ENCODE results near the gene CD7. TPM values are rescaled to one million over a fixed set of nuclear protein-coding genes. Genes with fewer than 3 reads are reported as not detected.
A peak's percentile ranks its signal among the peaks of the same experiment; 100 is the strongest.

CD7 gene
- total RNA-seq, 3 donors from 2014 or later: 10.0 to 12.8 (median 12.3) TPM

DNA sequence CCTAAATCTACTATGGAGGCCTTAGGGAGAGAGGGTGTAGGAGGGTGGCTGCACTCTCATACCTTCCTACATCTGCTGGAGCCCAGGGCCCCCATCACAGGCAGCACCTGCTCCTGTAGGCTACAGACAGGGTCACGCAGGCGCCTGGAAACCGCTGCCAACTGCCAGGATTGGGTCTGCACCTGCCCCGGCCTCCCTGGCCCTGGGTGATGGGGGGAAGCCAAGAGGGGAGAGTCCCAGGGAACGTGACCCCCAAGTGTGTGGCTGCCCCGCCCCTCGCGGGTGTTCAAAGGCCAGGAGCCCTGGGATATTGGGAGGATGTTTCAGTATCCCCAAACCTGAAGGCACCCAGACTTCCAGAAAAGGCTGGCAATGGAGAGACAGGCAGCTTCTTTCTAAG, 36.1 kb upstream of the CD7 start:
- Histone ChIP-seq H3K4me1 (ENCODE audit: low read depth) (peaks cover 3% of the 10 kb centered on the region), H3K4me3 (no peak overlapping the region), H3K36me3 (ENCODE audit: low read depth) (no peaks in the 10 kb centered on the region), H3K9me3 (no peaks in the 10 kb centered on the region)
- DNase-seq (peak in 1 of 3 donors; percentile 49), ATAC-seq (no peak)
- intact Hi-C loops (cut with DNase I, micrococcal nuclease): loop anchor here in 1 of 2 donors (10.0 kb wide), 1 partner anchor 61 kb away; the partner anchor contains the start of genes HEXD and OGFOD3
- TF ChIP-seq, protein P1, sequence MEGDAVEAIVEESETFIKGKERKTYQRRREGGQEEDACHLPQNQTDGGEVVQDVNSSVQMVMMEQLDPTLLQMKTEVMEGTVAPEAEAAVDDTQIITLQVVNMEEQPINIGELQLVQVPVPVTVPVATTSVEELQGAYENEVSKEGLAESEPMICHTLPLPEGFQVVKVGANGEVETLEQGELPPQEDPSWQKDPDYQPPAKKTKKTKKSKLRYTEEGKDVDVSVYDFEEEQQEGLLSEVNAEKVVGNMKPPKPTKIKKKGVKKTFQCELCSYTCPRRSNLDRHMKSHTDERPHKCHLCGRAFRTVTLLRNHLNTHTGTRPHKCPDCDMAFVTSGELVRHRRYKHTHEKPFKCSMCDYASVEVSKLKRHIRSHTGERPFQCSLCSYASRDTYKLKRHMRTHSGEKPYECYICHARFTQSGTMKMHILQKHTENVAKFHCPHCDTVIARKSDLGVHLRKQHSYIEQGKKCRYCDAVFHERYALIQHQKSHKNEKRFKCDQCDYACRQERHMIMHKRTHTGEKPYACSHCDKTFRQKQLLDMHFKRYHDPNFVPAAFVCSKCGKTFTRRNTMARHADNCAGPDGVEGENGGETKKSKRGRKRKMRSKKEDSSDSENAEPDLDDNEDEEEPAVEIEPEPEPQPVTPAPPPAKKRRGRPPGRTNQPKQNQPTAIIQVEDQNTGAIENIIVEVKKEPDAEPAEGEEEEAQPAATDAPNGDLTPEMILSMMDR (IDR thresholded peaks at IDR 0.05): no peak

DNA sequence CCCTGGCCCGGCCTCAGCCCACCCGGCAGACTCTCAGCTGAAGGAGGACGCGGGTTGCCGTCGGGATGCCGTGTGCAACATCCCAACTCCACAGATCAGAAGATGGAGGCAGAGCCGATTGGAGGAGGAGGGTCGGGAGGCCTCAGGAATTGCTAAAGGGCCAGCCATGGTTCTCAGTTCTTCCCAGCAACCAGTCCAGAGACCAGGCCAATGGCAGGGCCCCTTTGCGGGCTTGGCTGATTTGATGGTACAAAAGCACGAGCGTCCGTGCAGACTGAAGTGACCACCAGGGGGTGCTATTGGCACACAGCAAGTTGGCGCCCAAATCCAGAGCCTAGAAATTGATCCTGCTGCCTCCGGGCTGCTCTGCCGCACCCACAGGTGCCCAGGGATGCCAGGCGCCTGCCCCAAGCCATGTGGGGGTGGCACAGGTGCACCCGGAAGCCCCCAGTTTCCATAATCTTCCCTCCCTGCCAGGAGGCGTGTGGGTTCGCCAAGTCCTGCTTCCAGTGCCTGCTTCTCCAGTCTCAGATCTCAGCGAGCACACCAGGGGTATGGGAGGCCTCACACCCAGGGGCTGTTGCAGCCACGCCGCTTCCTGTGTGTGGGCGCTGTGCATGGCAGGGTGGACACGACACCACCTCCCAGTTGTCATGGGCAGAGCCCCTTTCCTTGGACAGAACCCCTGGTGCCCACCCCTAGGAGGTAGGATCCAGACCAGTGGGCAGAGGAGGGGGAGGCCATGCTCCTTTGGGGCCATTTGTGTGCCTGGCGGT, 34.5 kb upstream of the CD7 start:
- no peak overlapping the region for H3K4me3 ChIP-seq
- H3K9me3 ChIP-seq: no peaks in the 10 kb centered on the region
- peak; percentile 76 to 95 (median 83) for DNase-seq
- intact Hi-C loops (cut with DNase I, micrococcal nuclease): loop anchor here in 1 of 2 donors (10.0 kb wide), 1 partner anchor 63 kb away; the partner anchor contains the start of genes HEXD and OGFOD3
- peak; percentile 93 for ATAC-seq
- TF ChIP-seq, protein P1 (IDR thresholded peaks at IDR 0.05): peak; percentile 91
- no peaks in the 10 kb centered on the region for H3K36me3 ChIP-seq (ENCODE audit: low read depth)
- H3K4me1 ChIP-seq (ENCODE audit: low read depth): peaks cover 3% of the 10 kb centered on the region

DNA sequence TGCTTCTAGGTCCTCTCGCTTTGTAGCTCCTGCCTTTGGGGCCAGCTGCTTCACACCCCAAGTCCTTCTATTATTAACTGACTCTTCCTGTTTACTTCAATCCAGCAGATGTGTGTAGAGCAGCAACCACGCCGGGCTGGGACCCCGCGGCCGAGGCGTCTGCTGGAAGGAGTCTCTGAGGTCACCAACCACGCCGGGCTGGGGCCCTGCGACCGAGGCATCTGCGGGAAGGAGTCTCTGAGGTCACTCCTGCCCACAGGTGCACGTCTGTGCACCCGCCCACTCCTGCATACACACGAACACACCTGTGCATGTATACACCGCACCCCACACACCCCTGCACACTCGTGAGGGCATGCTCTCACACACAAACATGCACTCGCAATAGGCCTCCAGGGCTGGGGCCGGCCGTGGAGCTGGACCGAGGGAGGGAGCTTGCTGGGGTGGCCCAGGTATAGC, 33.9 kb upstream of the CD7 start:
- intact Hi-C loops (cut with DNase I, micrococcal nuclease): loop anchor here in 1 of 2 donors (10.0 kb wide), 1 partner anchor 64 kb away; the partner anchor contains the start of genes HEXD and OGFOD3
- no peaks in the 10 kb centered on the region for H3K36me3 ChIP-seq (ENCODE audit: low read depth)
- TF ChIP-seq, protein P1 (IDR thresholded peaks at IDR 0.05): no peak
- ATAC-seq (peak; percentile 7), DNase-seq (peak in 1 of 3 donors; percentile 59)
- H3K4me3 ChIP-seq: no peak overlapping the region
- no peaks in the 10 kb centered on the region for H3K9me3 ChIP-seq
- H3K4me1 ChIP-seq (ENCODE audit: low read depth): no peaks in the 10 kb centered on the region

DNA sequence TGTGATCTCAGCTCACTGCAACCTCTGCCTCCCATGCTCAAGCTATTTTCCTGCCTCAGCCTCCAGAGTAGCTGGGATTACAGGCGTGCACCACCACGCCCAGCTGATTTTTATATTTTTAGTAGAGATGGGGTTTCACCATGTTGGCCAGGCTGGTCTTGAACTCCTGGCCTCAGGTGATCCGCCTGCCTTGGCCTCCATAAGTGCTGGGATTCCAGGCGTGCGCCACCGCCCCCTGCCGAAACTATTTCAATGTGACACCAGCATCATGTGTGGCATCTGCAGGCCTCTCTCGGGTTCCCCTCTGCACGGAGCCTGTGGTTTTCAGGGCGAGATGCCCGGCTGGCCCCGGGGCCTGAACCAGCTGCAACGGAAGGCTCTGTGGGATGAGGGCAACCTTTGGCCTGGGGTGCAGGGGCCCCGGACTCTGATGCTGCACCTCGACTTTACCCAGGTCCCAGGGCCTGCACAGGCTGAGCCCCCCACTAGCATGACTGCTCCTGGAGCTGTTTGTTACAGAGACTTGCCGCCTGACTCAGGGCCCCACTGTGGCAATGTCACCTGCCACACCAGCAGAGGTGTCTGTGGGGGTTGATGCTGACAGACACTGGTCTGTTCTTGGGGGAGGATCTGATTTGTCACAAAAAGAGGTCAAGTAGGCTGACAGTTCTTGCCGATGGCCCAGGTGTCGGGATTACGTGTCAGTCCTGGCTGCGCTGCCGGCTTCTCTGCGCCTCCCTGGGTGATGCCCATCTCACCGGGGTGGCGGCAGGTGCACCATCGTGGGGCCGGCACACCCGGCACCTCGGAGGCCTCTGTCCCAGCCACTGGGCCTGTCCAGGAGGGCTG, 33.0 kb upstream of the CD7 start:
- no peaks in the 10 kb centered on the region for H3K9me3 ChIP-seq
- peaks cover 4% of the 10 kb centered on the region for H3K4me1 ChIP-seq (ENCODE audit: low read depth)
- TF ChIP-seq, protein P1 (IDR thresholded peaks at IDR 0.05): no peak
- ATAC-seq: peak; percentile 6
- no peak overlapping the region for H3K4me3 ChIP-seq
- H3K36me3 ChIP-seq (ENCODE audit: low read depth): no peaks in the 10 kb centered on the region
- DNase-seq: peak in 1 of 3 donors; percentile 61
- intact Hi-C loops (cut with DNase I, micrococcal nuclease): loop anchor here in 1 of 2 donors (10.0 kb wide), 1 partner anchor 64 kb away; the partner anchor contains the start of genes HEXD and OGFOD3

DNA sequence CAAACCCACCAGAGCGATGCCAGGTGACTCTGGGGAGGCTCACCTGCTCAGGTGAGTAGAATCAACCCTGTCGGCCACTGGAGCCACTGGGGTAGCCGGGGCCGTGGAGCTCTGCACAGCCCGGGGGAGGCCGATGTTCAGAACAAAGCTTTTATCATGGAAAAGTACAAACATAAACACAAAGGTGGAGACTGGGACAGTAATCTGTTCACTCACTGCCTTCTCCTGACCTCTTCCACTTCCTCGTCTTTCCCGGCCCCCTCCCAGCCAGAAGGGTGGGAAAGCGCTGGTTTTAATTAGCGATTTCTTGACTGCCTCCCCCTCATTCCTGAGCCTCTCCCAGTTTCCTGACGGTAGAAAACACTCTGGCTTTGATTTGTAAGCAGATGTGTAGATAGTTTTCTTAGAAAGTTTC, 31.9 kb upstream of the CD7 start:
- peak in 1 of 3 donors; percentile 29 for DNase-seq
- H3K9me3 ChIP-seq: no peaks in the 10 kb centered on the region
- TF ChIP-seq, protein P1 (IDR thresholded peaks at IDR 0.05): no peak

More for the DNA sequence above, 31.9 kb upstream of the CD7 start:
- Histone ChIP-seq H3K4me3 (no peak overlapping the region), H3K36me3 (ENCODE audit: low read depth) (no peaks in the 10 kb centered on the region), H3K4me1 (ENCODE audit: low read depth) (peaks cover 4% of the 10 kb centered on the region)
- no peak for ATAC-seq
- intact Hi-C loops (cut with DNase I, micrococcal nuclease): loop anchor here in 1 of 2 donors (2.0 kb wide), 1 partner anchor 78 kb away; no protein-coding TSS in a partner anchor

All from mucosa of descending colon (tissue), 3 donors.